ENCODE measurements around the gene TMEM80. TPM values are rescaled to one million over a fixed set of nuclear protein-coding genes. Genes with fewer than 3 reads are reported as not detected.

The TMEM80 gene
- total and polyA plus RNA-seq, 2 experiments from 2014 or later = 12.8 to 25.4 TPM

- Mint-ChIP-seq H3K36me3 (ENCODE audit: low read depth) (peaks cover 24% of the 10 kb centered on the region), H3K4me1 (peaks cover 19% of the 10 kb centered on the region), H3K27me3 (ENCODE audit: insufficient read depth, low read depth, poor library complexity) (peaks cover 18% of the 10 kb centered on the region), H3K27ac (no peak overlapping the region), H3K4me3 (peak overlapping the region; percentile 58), H3K9me3 (peaks cover 6% of the 10 kb centered on the region; the same call in 2 of the 3 replicates)
- H3K9me2 ChIP-seq (ENCODE audit: insufficient read depth) = no peaks in the 10 kb centered on the region
- H3K27ac ChIP-seq (ENCODE audit: low read depth) = 0 out of 2 replicates have a peak overlapping the region, but pooled peaks have one; percentile 39
- DNase-seq (ENCODE audit: low spot score) (no peak), ATAC-seq (no peak)
- peaks cover 44% of the 10 kb centered on the region for H4K20me1 ChIP-seq (replicated peaks; ENCODE audit: insufficient read depth)
- H3K79me2 ChIP-seq (replicated peaks; ENCODE audit: insufficient read depth) = peaks cover 74% of the 10 kb centered on the region
- TF ChIP-seq ZNF114 (CRISPR knock-in tag; IDR thresholded peaks at IDR 0.05) = no peak
- TF ChIP-seq EZH2phosphoT487 (IDR thresholded peaks at IDR 0.05; ENCODE audit: unreplicated experiment) = no peak
- no peak for TF ChIP-seq REST (IDR thresholded peaks at IDR 0.05; ENCODE audit: unreplicated experiment)
- TF ChIP-seq NANOG (IDR thresholded peaks at IDR 0.05; ENCODE audit: borderline replicate concordance) = no peak
- no peak for TF ChIP-seq CREB1 (CRISPR knock-in tag; IDR thresholded peaks at IDR 0.05; ENCODE audit: low read depth)
- TF ChIP-seq EZH2 (IDR thresholded peaks at IDR 0.05; ENCODE audit: low read depth, unreplicated experiment) = no peak
- TF ChIP-seq STAT1 (IDR thresholded peaks at IDR 0.05; ENCODE audit: unreplicated experiment) = no peak
- TF ChIP-seq JUNB (IDR thresholded peaks at IDR 0.05; ENCODE audit: unreplicated experiment) = no peak
- no peak for TF ChIP-seq POLR2AphosphoS5 (IDR thresholded peaks at IDR 0.05; ENCODE audit: low read depth)
- no peak for TF ChIP-seq ZNF462 (CRISPR knock-in tag; IDR thresholded peaks at IDR 0.05)
- TF ChIP-seq ETS1 (IDR thresholded peaks at IDR 0.05) = no peak
- no peak for TF ChIP-seq ZNF331 (CRISPR knock-in tag; IDR thresholded peaks at IDR 0.05; ENCODE audit: low read depth)
- no peak for TF ChIP-seq CTCF (conservative IDR thresholded peaks at IDR 0.05; ENCODE audit: low read depth in 2 of 2)
- no peak overlapping the region for H3K4me3 ChIP-seq
- H3K36me3 ChIP-seq (ENCODE audit: insufficient read depth) = no peaks in the 10 kb centered on the region; the same call in 1 of the 2 replicates
- H3K27me3 ChIP-seq (ENCODE audit: insufficient read depth) = no peaks in the 10 kb centered on the region
- peak overlapping the region; percentile 97; the same call in 1 of the 2 replicates for H3K4me2 ChIP-seq
- H3F3A ChIP-seq (replicated peaks; ENCODE audit: low read depth) = peaks cover 10% of the 10 kb centered on the region
- no peak overlapping the region for H2AFZ ChIP-seq
- H3K4me1 ChIP-seq (ENCODE audit: insufficient read depth) = peaks cover 34% of the 10 kb centered on the region
Measured at GRCh38 chr11:749731-750130, 54.1 kb downstream of the TMEM80 start.
